Measurements from ENCODE around the gene SORCS1. TPM values are rescaled to one million over a fixed set of nuclear protein-coding genes. Genes with fewer than 3 reads are reported as not detected.
A peak's percentile ranks its signal among the peaks of the same experiment; 100 is the strongest.

SORCS1 gene
- total RNA-seq, 1 experiment from 2014 or later = 0.11 TPM

DNA sequence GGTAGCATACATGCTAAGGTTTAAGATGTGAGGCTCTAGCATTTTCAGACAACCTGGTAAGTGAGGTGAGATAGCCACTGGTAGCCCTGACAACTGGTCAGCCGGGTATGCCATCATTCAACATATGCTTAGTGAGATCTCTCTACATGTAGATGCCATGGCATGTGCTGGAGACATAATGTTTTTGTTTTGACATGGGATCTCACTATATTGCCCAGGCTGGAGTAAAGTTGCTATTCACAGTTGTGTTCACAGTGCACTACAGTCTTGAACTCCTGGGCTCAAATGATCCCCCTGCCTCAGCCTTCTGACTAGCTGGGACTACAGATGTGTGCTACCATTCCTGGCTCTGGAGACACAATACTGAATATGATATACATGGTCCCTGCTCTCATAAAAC lies 437.3 kb downstream of the SORCS1 start:
- no TSS peak for BruUV-seq (replicated peaks)
- CTCF ChIA-PET = no interaction called here

DNA sequence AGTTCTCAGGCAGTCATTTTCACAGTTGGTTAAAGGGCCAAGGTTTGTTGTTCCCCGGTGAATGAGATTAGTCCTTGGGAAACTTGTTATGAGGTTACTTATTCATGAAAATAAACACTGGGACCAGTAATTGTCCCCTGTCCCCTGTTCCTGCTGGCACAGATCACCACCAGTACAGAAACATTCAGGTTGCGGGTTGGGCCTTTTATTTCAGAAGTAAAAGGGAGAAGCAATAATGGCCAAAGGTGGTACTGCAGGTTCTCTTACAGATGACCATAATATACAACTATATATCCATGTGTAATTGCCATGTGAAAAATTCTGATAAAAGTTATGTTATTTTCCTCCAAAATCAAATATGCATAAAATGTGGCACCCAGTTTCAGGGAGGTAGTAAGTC lies 442.0 kb downstream of the SORCS1 start:
- intact Hi-C loops (cut with micrococcal nuclease) = no loop called here
- BruUV-seq (replicated peaks) = no TSS peak
- H3K36me3 ChIP-seq (ENCODE audit: low read depth, low read length) = no peaks in the 10 kb centered on the region
- H3K4me3 ChIP-seq (ENCODE audit: low read length) = no peak overlapping the region
- CTCF ChIA-PET = no interaction called here
- H3K4me2 ChIP-seq (ENCODE audit: low read length) = no peak overlapping the region
- ATAC-seq (no peak), DNase-seq (peak; percentile 10)
- no peaks in the 10 kb centered on the region for H3K9me3 ChIP-seq (ENCODE audit: low read length)
- no peak overlapping the region for H3K9ac ChIP-seq (ENCODE audit: low read length)
- POLR2A ChIA-PET (ENCODE audit: unreplicated experiment) = no interaction called here
- TF ChIP-seq EZH2phosphoT487 (IDR thresholded peaks at IDR 0.05; ENCODE audit: borderline replicate concordance, low read length) (no peak), EZH2 (IDR thresholded peaks at IDR 0.05; ENCODE audit: low read length, unreplicated experiment) (no peak)
- TF ChIP-seq, protein P1, sequence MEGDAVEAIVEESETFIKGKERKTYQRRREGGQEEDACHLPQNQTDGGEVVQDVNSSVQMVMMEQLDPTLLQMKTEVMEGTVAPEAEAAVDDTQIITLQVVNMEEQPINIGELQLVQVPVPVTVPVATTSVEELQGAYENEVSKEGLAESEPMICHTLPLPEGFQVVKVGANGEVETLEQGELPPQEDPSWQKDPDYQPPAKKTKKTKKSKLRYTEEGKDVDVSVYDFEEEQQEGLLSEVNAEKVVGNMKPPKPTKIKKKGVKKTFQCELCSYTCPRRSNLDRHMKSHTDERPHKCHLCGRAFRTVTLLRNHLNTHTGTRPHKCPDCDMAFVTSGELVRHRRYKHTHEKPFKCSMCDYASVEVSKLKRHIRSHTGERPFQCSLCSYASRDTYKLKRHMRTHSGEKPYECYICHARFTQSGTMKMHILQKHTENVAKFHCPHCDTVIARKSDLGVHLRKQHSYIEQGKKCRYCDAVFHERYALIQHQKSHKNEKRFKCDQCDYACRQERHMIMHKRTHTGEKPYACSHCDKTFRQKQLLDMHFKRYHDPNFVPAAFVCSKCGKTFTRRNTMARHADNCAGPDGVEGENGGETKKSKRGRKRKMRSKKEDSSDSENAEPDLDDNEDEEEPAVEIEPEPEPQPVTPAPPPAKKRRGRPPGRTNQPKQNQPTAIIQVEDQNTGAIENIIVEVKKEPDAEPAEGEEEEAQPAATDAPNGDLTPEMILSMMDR (conservative IDR thresholded peaks at IDR 0.05; ENCODE audit: low read depth, low read length) = peak; percentile 36; the same call in 1 of the 2 replicates
- no peaks in the 10 kb centered on the region for H4K20me1 ChIP-seq (ENCODE audit: low read length)
- H2AFZ ChIP-seq (ENCODE audit: low read length) = no peak overlapping the region
- peaks cover 27% of the 10 kb centered on the region for H3K27me3 ChIP-seq (ENCODE audit: low read length)
- H3K4me1 ChIP-seq (ENCODE audit: insufficient read depth, low read length) = no peaks in the 10 kb centered on the region
- H3K79me2 ChIP-seq (ENCODE audit: low read length) = no peaks in the 10 kb centered on the region
- no peaks in the 10 kb centered on the region for H3K9me2 ChIP-seq (replicated peaks; ENCODE audit: low read length)
- H3K27ac ChIP-seq (ENCODE audit: low read length) = no peak overlapping the region
- no peaks in the 10 kb centered on the region for H3F3A ChIP-seq (ENCODE audit: low read length, unreplicated experiment)

More for the DNA sequence above, 437.3 kb downstream of the SORCS1 start:
- Histone ChIP-seq H3K27ac (ENCODE audit: low read length) (no peak overlapping the region), H3K36me3 (ENCODE audit: low read depth, low read length) (no peaks in the 10 kb centered on the region), H3K9ac (ENCODE audit: low read length) (no peak overlapping the region), H3K27me3 (ENCODE audit: low read length) (peaks cover 43% of the 10 kb centered on the region), H3K9me3 (ENCODE audit: low read length) (no peaks in the 10 kb centered on the region), H3K9me2 (replicated peaks; ENCODE audit: low read length) (no peaks in the 10 kb centered on the region), H3K4me1 (ENCODE audit: insufficient read depth, low read length) (no peaks in the 10 kb centered on the region), H3K79me2 (ENCODE audit: low read length) (no peaks in the 10 kb centered on the region), H3K4me3 (ENCODE audit: low read length) (no peak overlapping the region), H3K4me2 (ENCODE audit: low read length) (no peak overlapping the region), H2AFZ (ENCODE audit: low read length) (no peak overlapping the region), H4K20me1 (ENCODE audit: low read length) (no peaks in the 10 kb centered on the region), H3F3A (ENCODE audit: low read length, unreplicated experiment) (no peaks in the 10 kb centered on the region)
- TF ChIP-seq EZH2phosphoT487 (IDR thresholded peaks at IDR 0.05; ENCODE audit: borderline replicate concordance, low read length) = no peak
- POLR2A ChIA-PET (ENCODE audit: unreplicated experiment) = no interaction called here
- DNase-seq = no peak
- intact Hi-C loops (cut with micrococcal nuclease) = no loop called here
- ATAC-seq = no peak

DNA sequence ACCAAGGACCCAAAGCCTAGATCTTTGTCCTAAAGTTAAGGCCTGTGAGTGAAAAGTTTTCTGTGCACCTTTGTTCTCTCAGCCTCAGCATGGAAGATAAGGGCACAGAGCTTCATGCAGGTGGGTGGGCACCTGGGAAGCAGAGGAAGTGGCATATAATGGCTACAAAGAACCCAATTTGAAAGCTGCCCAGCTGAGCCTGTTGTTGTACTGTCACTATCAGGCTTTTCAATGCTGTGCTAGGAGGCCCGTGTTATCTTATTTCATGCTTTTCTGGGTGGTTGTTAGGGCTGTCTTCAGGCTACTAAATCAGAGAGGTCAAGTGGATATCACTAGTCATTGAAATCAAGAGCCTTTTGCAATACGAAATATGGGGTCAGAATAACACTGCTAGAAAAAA lies 443.8 kb downstream of the SORCS1 start:
- intact Hi-C loops (cut with micrococcal nuclease) = no loop called here
- no peaks in the 10 kb centered on the region for H3K9me2 ChIP-seq (replicated peaks; ENCODE audit: low read length)

More for the DNA sequence above, 443.8 kb downstream of the SORCS1 start:
- H3K27ac ChIP-seq (ENCODE audit: low read length) = no peak overlapping the region
- no peak overlapping the region for H3K4me2 ChIP-seq (ENCODE audit: low read length)
- H4K20me1 ChIP-seq (ENCODE audit: low read length) = no peaks in the 10 kb centered on the region
- no peak for DNase-seq
- no peaks in the 10 kb centered on the region for H3K36me3 ChIP-seq (ENCODE audit: low read depth, low read length)
- POLR2A ChIA-PET (ENCODE audit: unreplicated experiment) = no interaction called here
- H3K27me3 ChIP-seq (ENCODE audit: low read length) = peaks cover 36% of the 10 kb centered on the region
- TF ChIP-seq, protein P1 (conservative IDR thresholded peaks at IDR 0.05; ENCODE audit: low read depth, low read length) = no peak
- TF ChIP-seq EZH2phosphoT487 (IDR thresholded peaks at IDR 0.05; ENCODE audit: borderline replicate concordance, low read length) = no peak
- BruUV-seq (replicated peaks) = no TSS peak
- H3F3A ChIP-seq (ENCODE audit: low read length, unreplicated experiment) = no peaks in the 10 kb centered on the region
- no peak for ATAC-seq
- CTCF ChIA-PET = no interaction called here
- no peak overlapping the region for H2AFZ ChIP-seq (ENCODE audit: low read length)
- H3K79me2 ChIP-seq (ENCODE audit: low read length) = no peaks in the 10 kb centered on the region
- no peak overlapping the region for H3K9ac ChIP-seq (ENCODE audit: low read length)
- no peaks in the 10 kb centered on the region for H3K9me3 ChIP-seq (ENCODE audit: low read length)
- no peak overlapping the region for H3K4me3 ChIP-seq (ENCODE audit: low read length)
- no peaks in the 10 kb centered on the region for H3K4me1 ChIP-seq (ENCODE audit: insufficient read depth, low read length)
